T-helper 2 cell treated with Interferon-gamma antibody and Interleukin-4, amounts not matched to agents 5 μg/mL and 100 μg/mL, for 36 hours (primary cell): Measurements from ENCODE around the gene MPPED1.

ENCODE experiments used
- DNase-seq: peaks from one replicate; pipeline ENCODE4 v3.0.0; 2021; ENCODE audit warnings: low spot score
- H3K27ac Mint-ChIP-seq: one replicate; pipeline ENCODE4 v1.8.0; 2021; ENCODE audit warnings: mild to moderate bottlenecking, mixed read lengths
- H3K27me3 Mint-ChIP-seq: one replicate; pipeline ENCODE4 v1.8.0; 2021; ENCODE audit warnings: low read depth, mixed read lengths
- H3K36me3 Mint-ChIP-seq: one replicate; pipeline ENCODE4 v1.8.0; 2021; ENCODE audit warnings: low read depth, mixed read lengths
- H3K4me1 Mint-ChIP-seq: one replicate; pipeline ENCODE4 v1.8.0; 2021; ENCODE audit warnings: low read depth, mixed read lengths
- H3K4me3 Mint-ChIP-seq: one replicate; pipeline ENCODE4 v1.8.0; 2022; ENCODE audit warnings: mild to moderate bottlenecking, moderate library complexity, mixed read lengths
- H3K9me3 Mint-ChIP-seq: one replicate; pipeline ENCODE4 v1.8.0; 2021; ENCODE audit warnings: mixed read lengths

Gene MPPED1

GRCh38 chr22:43482318-43482625 lies 70.5 kb downstream of the MPPED1 start:
- H3K36me3 Mint-ChIP-seq = no peaks in the 10 kb centered on the region
- peaks cover 5% of the 10 kb centered on the region for H3K4me1 Mint-ChIP-seq
- no peaks in the 10 kb centered on the region for H3K27me3 Mint-ChIP-seq
- H3K9me3 Mint-ChIP-seq = no peaks in the 10 kb centered on the region
- no peak for DNase-seq
- no peak overlapping the region for H3K4me3 Mint-ChIP-seq
- H3K27ac Mint-ChIP-seq = no peak overlapping the region

GRCh38 chr22:43483266-43483665 lies 71.5 kb downstream of the MPPED1 start:
- no peaks in the 10 kb centered on the region for H3K27me3 Mint-ChIP-seq
- no peak overlapping the region for H3K27ac Mint-ChIP-seq
- H3K4me3 Mint-ChIP-seq = no peak overlapping the region
- peaks cover 5% of the 10 kb centered on the region for H3K4me1 Mint-ChIP-seq
- no peak for DNase-seq
- no peaks in the 10 kb centered on the region for H3K9me3 Mint-ChIP-seq
- H3K36me3 Mint-ChIP-seq = no peaks in the 10 kb centered on the region

GRCh38 chr22:43483669-43484068 lies 71.9 kb downstream of the MPPED1 start:
- Mint-ChIP-seq H3K27me3 (no peaks in the 10 kb centered on the region), H3K4me3 (no peak overlapping the region), H3K36me3 (no peaks in the 10 kb centered on the region), H3K4me1 (peaks cover 5% of the 10 kb centered on the region), H3K27ac (no peak overlapping the region), H3K9me3 (no peaks in the 10 kb centered on the region)
- DNase-seq = no peak

GRCh38 chr22:43484227-43484626 lies 72.4 kb downstream of the MPPED1 start:
- H3K27ac Mint-ChIP-seq = no peak overlapping the region
- DNase-seq = no peak
- H3K4me3 Mint-ChIP-seq = no peak overlapping the region
- peaks cover 5% of the 10 kb centered on the region for H3K4me1 Mint-ChIP-seq
- H3K36me3 Mint-ChIP-seq = no peaks in the 10 kb centered on the region
- H3K27me3 Mint-ChIP-seq = no peaks in the 10 kb centered on the region
- no peaks in the 10 kb centered on the region for H3K9me3 Mint-ChIP-seq

GRCh38 chr22:43485502-43486089 lies 73.8 kb downstream of the MPPED1 start:
- Mint-ChIP-seq H3K4me3 (no peak overlapping the region), H3K27me3 (no peaks in the 10 kb centered on the region), H3K27ac (no peak overlapping the region), H3K4me1 (peaks cover 5% of the 10 kb centered on the region), H3K9me3 (no peaks in the 10 kb centered on the region), H3K36me3 (no peaks in the 10 kb centered on the region)
- DNase-seq = no peak

GRCh38 chr22:43487311-43488030 lies 75.7 kb downstream of the MPPED1 start:
- no peak for DNase-seq
- H3K27ac Mint-ChIP-seq = no peak overlapping the region
- H3K9me3 Mint-ChIP-seq = no peaks in the 10 kb centered on the region
- no peaks in the 10 kb centered on the region for H3K27me3 Mint-ChIP-seq
- no peaks in the 10 kb centered on the region for H3K36me3 Mint-ChIP-seq
- H3K4me3 Mint-ChIP-seq = no peak overlapping the region
- H3K4me1 Mint-ChIP-seq = no peaks in the 10 kb centered on the region

- Mint-ChIP-seq H3K9me3 (no peaks in the 10 kb centered on the region), H3K27ac (no peak overlapping the region)
These were observed 76.4 kb downstream of the MPPED1 start for GRCh38 chr22:43488031-43488866.

GRCh38 chr22:43488937-43489336 lies 77.1 kb downstream of the MPPED1 start:
- Mint-ChIP-seq H3K27ac (no peak overlapping the region), H3K4me1 (no peaks in the 10 kb centered on the region), H3K36me3 (no peaks in the 10 kb centered on the region), H3K9me3 (no peaks in the 10 kb centered on the region), H3K27me3 (no peaks in the 10 kb centered on the region), H3K4me3 (no peak overlapping the region)
- DNase-seq = no peak

More at GRCh38 chr22:43488031-43488866, 76.4 kb downstream of the MPPED1 start:
- Mint-ChIP-seq H3K4me1 (no peaks in the 10 kb centered on the region), H3K36me3 (no peaks in the 10 kb centered on the region), H3K27me3 (no peaks in the 10 kb centered on the region), H3K4me3 (no peak overlapping the region)
- DNase-seq = no peak

- H3K27ac Mint-ChIP-seq = no peak overlapping the region
- H3K4me1 Mint-ChIP-seq = no peaks in the 10 kb centered on the region
- H3K27me3 Mint-ChIP-seq = no peaks in the 10 kb centered on the region
- DNase-seq = no peak
- H3K4me3 Mint-ChIP-seq = no peak overlapping the region
- no peaks in the 10 kb centered on the region for H3K36me3 Mint-ChIP-seq
- H3K9me3 Mint-ChIP-seq = no peaks in the 10 kb centered on the region
These were observed 78.5 kb downstream of the MPPED1 start for GRCh38 chr22:43490311-43490710.

- Mint-ChIP-seq H3K4me3 (no peak overlapping the region), H3K9me3 (no peaks in the 10 kb centered on the region), H3K27ac (no peak overlapping the region), H3K27me3 (no peaks in the 10 kb centered on the region), H3K4me1 (no peaks in the 10 kb centered on the region), H3K36me3 (no peaks in the 10 kb centered on the region)
- no peak for DNase-seq
These were observed 79.4 kb downstream of the MPPED1 start for GRCh38 chr22:43491177-43491576.

- H3K27ac Mint-ChIP-seq = no peak overlapping the region
- H3K4me3 Mint-ChIP-seq = no peak overlapping the region
- no peaks in the 10 kb centered on the region for H3K36me3 Mint-ChIP-seq
- H3K9me3 Mint-ChIP-seq = no peaks in the 10 kb centered on the region
- no peaks in the 10 kb centered on the region for H3K27me3 Mint-ChIP-seq
- no peak for DNase-seq
- H3K4me1 Mint-ChIP-seq = no peaks in the 10 kb centered on the region
These were observed 79.9 kb downstream of the MPPED1 start for GRCh38 chr22:43491737-43492136.

GRCh38 chr22:43493297-43493696 lies 81.5 kb downstream of the MPPED1 start:
- Mint-ChIP-seq H3K27ac (no peak overlapping the region), H3K4me1 (no peaks in the 10 kb centered on the region), H3K27me3 (no peaks in the 10 kb centered on the region), H3K36me3 (no peaks in the 10 kb centered on the region), H3K4me3 (no peak overlapping the region), H3K9me3 (peaks cover 4% of the 10 kb centered on the region)
- DNase-seq = no peak

GRCh38 chr22:43497956-43498855 lies 86.4 kb downstream of the MPPED1 start:
- DNase-seq = no peak
- peaks cover 4% of the 10 kb centered on the region for H3K9me3 Mint-ChIP-seq
- H3K36me3 Mint-ChIP-seq = no peaks in the 10 kb centered on the region
- no peak overlapping the region for H3K4me3 Mint-ChIP-seq
- no peaks in the 10 kb centered on the region for H3K27me3 Mint-ChIP-seq
- H3K27ac Mint-ChIP-seq = no peak overlapping the region
- no peaks in the 10 kb centered on the region for H3K4me1 Mint-ChIP-seq
